Suprapubic skin (tissue), 4 donors: ENCODE results near the gene UQCR11.

Experiments
- CTCF ChIP-seq, 2 donors: fragments of 200-600 bp in 1 of 2; fragments of 450-650 bp in 1 of 2; sonication (generic) in 1 of 2; IDR thresholded peaks; one replicate each; pipeline ENCODE4 v1.5.1; 2016 to 2019; ENCODE audit warnings: antibody characterized with exemption in 2 of 2, mild to moderate bottlenecking in 1 of 2, moderate library complexity in 1 of 2
- EP300 ChIP-seq: sonication (generic); formaldehyde crosslinking; IDR thresholded peaks from one replicate; pipeline ENCODE4 v1.6.1; 2017; ENCODE audit warnings: antibody characterized with exemption
- POLR2A ChIP-seq, 2 donors: fragments of 450-650 bp; IDR thresholded peaks; one replicate each; pipeline ENCODE4 v1.6.1; 2017; ENCODE audit warnings: antibody characterized with exemption in 2 of 2, mild to moderate bottlenecking in 2 of 2, moderate library complexity in 2 of 2
- POLR2AphosphoS5 ChIP-seq, 3 donors: sonication (generic); formaldehyde crosslinking; IDR thresholded peaks; one replicate each; pipeline ENCODE4 v1.6.1; 2017; ENCODE audit warnings: antibody characterized with exemption in 3 of 3

GRCh38 chr19:1576242-1577089, 28.8 kb downstream of the UQCR11 start:
- TF ChIP-seq CTCF (IDR thresholded peaks at IDR 0.05) (no peak), POLR2AphosphoS5 (IDR thresholded peaks at IDR 0.05) (no peak), POLR2A (IDR thresholded peaks at IDR 0.05) (no peak), EP300 (no peak)
